NCI-H187 (cell line): ENCODE measurements around the gene DPP6.

Experiments used
- DNase-seq, 2 experiments: peaks; one replicate each; lab custom pipeline; 2025; lab: John Stamatoyannopoulos, UW

The DPP6 gene

GRCh38 chr7:154412105-154412504, 359.9 kb downstream of the DPP6 start:
- DNase-seq, result no peak

- no peak for DNase-seq
Measured at GRCh38 chr7:154415709-154416399, 363.7 kb downstream of the DPP6 start.

- no peak for DNase-seq
Measured at GRCh38 chr7:154416714-154417113, 364.5 kb downstream of the DPP6 start.

- DNase-seq, result no peak
Measured at GRCh38 chr7:154419344-154419743, 367.1 kb downstream of the DPP6 start.

GRCh38 chr7:154423231-154423630, 371.0 kb downstream of the DPP6 start:
- DNase-seq, result no peak

GRCh38 chr7:154424350-154424749, 372.2 kb downstream of the DPP6 start:
- DNase-seq, result no peak

GRCh38 chr7:154425271-154425670, 373.1 kb downstream of the DPP6 start:
- DNase-seq, result no peak

GRCh38 chr7:154426778-154427177, 374.6 kb downstream of the DPP6 start:
- DNase-seq, result no peak

GRCh38 chr7:154427533-154427932, 375.3 kb downstream of the DPP6 start:
- no peak for DNase-seq

GRCh38 chr7:154429666-154430404, 377.6 kb downstream of the DPP6 start:
- DNase-seq, result no peak

- DNase-seq, result no peak
Measured at GRCh38 chr7:154430640-154431039, 378.4 kb downstream of the DPP6 start.

GRCh38 chr7:154431045-154431444, 378.8 kb downstream of the DPP6 start:
- DNase-seq, result no peak

GRCh38 chr7:154433632-154434598, 381.7 kb downstream of the DPP6 start:
- DNase-seq, result no peak

- no peak for DNase-seq
Measured at GRCh38 chr7:154436560-154436959, 384.4 kb downstream of the DPP6 start.

- no peak for DNase-seq
Measured at GRCh38 chr7:154437234-154437633, 385.0 kb downstream of the DPP6 start.

GRCh38 chr7:154438571-154439367, 386.6 kb downstream of the DPP6 start:
- DNase-seq, result no peak

GRCh38 chr7:154440058-154440457, 387.9 kb downstream of the DPP6 start:
- DNase-seq, result no peak

- no peak for DNase-seq
Measured at GRCh38 chr7:154440651-154441050, 388.5 kb downstream of the DPP6 start.

GRCh38 chr7:154441811-154442210, 389.6 kb downstream of the DPP6 start:
- DNase-seq, result no peak

- no peak for DNase-seq
Measured at GRCh38 chr7:154442939-154443338, 390.7 kb downstream of the DPP6 start.

- DNase-seq, result no peak
Measured at GRCh38 chr7:154450451-154450850, 398.3 kb downstream of the DPP6 start.
